Activated T-cell treated with anti-CD3 and anti-CD28 coated beads, Interleukin-2, amount 50 U/mL, for 72 hours (primary cell): Measurements from ENCODE around the gene LIPG. TPM values are rescaled to one million over a fixed set of nuclear protein-coding genes. Genes with fewer than 3 reads are reported as not detected.
"Not testable (repeated sequence)": the region's sequence is repeated elsewhere in the genome, so short reads cannot be mapped to it uniquely, and the experiment has no call there.

Source experiments
- ATAC-seq, 2 donors: fragments of 150-1000 bp; cut with Tn5 transposase; replicated peaks in 1 of 2; 2 replicates each; pipeline ENCODE4 v1.10.0; 2021; ENCODE audit warnings: moderate library complexity in 2 of 2, mild to moderate bottlenecking in 1 of 2
- DNase-seq, 2 donors: peaks; one replicate each; pipeline ENCODE4 v3.0.0; 2021 to 2022; ENCODE audit warnings: mixed read lengths in 1 of 2
- H3K27ac Mint-ChIP-seq: one replicate; pipeline ENCODE4 v1.8.0; 2022; ENCODE audit warnings: mild to moderate bottlenecking, moderate library complexity, mixed read lengths
- H3K27me3 Mint-ChIP-seq: one replicate; pipeline ENCODE4 v1.8.0; 2022; ENCODE audit warnings: low read depth, mixed read lengths
- H3K36me3 Mint-ChIP-seq, 2 donors: one replicate each; pipeline ENCODE4 v1.8.0; 2022; ENCODE audit warnings: mixed read lengths in 2 of 2, mild to moderate bottlenecking in 1 of 2; ENCODE audit not compliant: insufficient read depth in 2 of 2
- H3K4me1 Mint-ChIP-seq: one replicate; pipeline ENCODE4 v1.8.0; 2022; ENCODE audit warnings: low read depth, mixed read lengths
- H3K4me3 Mint-ChIP-seq, 2 donors: one replicate each; pipeline ENCODE4 v1.8.0; 2022; ENCODE audit warnings: mild to moderate bottlenecking in 2 of 2, mixed read lengths in 2 of 2, moderate library complexity in 2 of 2
- H3K9me3 Mint-ChIP-seq, 2 donors: one replicate each; pipeline ENCODE4 v1.8.0; 2022; ENCODE audit warnings: mixed read lengths in 2 of 2
- total RNA-seq, 2 donors: library from RNA; stranded (reverse); gene quantifications; one replicate each; pipeline ENCODE4 v1.2.3, GENCODE V29; 2022

The LIPG gene
- total RNA-seq, 2 donors from 2014 or later = 0.12 TPM; not detected in 1

DNA sequence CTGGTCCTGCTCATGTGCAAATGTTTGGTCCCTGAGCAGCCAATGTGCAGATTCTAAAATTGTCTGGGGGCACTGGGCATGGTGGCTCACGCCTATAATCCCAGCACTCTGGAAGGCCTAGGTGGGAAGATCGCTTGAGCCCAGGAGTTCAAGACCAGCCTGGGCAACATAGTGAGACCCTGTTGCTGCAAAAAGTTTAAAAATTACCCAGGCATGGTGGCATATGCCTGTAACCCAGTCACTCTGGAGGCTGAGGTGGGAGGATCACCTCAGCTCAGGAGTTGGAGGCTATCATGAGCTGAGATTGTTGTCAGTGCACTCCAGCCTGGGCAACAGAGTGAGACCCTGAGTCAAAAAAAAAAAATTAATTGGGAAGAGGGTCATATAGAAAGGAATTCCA is 5.1 kb downstream of the LIPG start:
- ATAC-seq = no peak
- Mint-ChIP-seq H3K4me3 (no peak overlapping the region), H3K27ac (no peak overlapping the region), H3K9me3 (no peaks in the 10 kb centered on the region), H3K36me3 (no peaks in the 10 kb centered on the region), H3K27me3 (peaks cover 55% of the 10 kb centered on the region), H3K4me1 (peaks cover 18% of the 10 kb centered on the region)
- DNase-seq = no peak

- H3K36me3 Mint-ChIP-seq = no peaks in the 10 kb centered on the region
- no peak overlapping the region for H3K4me3 Mint-ChIP-seq
- peaks cover 28% of the 10 kb centered on the region for H3K27me3 Mint-ChIP-seq
- ATAC-seq = no peak
- H3K4me1 Mint-ChIP-seq = no peaks in the 10 kb centered on the region
- H3K9me3 Mint-ChIP-seq = no peaks in the 10 kb centered on the region
- no peak overlapping the region for H3K27ac Mint-ChIP-seq
- no peak for DNase-seq
Observed at GRCh38 chr18:49569724-49570123, 7.9 kb downstream of the LIPG start.

- H3K4me1 Mint-ChIP-seq = no peaks in the 10 kb centered on the region
- ATAC-seq (no peak), DNase-seq (no peak)
- H3K27me3 Mint-ChIP-seq = peaks cover 16% of the 10 kb centered on the region
- H3K27ac Mint-ChIP-seq = no peak overlapping the region
- no peaks in the 10 kb centered on the region for H3K36me3 Mint-ChIP-seq
- H3K9me3 Mint-ChIP-seq = no peaks in the 10 kb centered on the region
- H3K4me3 Mint-ChIP-seq = no peak overlapping the region
Observed at GRCh38 chr18:49570836-49571235, 9.0 kb downstream of the LIPG start.

GRCh38 chr18:49572611-49573345 is 10.9 kb downstream of the LIPG start:
- no peaks in the 10 kb centered on the region for H3K9me3 Mint-ChIP-seq
- H3K36me3 Mint-ChIP-seq = no peaks in the 10 kb centered on the region
- no peaks in the 10 kb centered on the region for H3K4me1 Mint-ChIP-seq
- no peak for ATAC-seq
- H3K27ac Mint-ChIP-seq = no peak overlapping the region
- no peak overlapping the region for H3K4me3 Mint-ChIP-seq
- DNase-seq = no peak
- H3K27me3 Mint-ChIP-seq = no peaks in the 10 kb centered on the region

DNA sequence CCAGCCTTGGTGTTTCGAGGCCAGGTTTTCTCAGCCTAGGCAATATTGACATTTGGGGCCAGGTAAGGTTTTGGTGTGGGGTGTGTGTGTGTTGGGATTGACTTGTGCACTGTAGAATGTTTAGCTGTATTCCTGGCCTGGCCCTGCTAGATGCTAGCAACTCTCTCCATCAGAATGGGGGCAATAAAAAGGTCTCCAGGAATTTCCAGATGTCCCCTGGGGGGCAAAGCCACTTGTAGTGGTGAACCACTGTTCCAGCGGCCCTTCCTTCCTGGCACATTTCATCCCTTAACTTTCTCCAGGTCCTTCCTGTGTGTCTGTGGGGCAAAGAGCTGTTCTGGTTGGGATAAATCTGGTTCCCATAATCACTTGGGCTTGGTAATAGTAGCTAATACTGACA is 12.0 kb downstream of the LIPG start:
- no peak overlapping the region for H3K27ac Mint-ChIP-seq
- H3K27me3 Mint-ChIP-seq = no peaks in the 10 kb centered on the region
- H3K4me1 Mint-ChIP-seq = no peaks in the 10 kb centered on the region
- ATAC-seq (no peak), DNase-seq (no peak)
- no peaks in the 10 kb centered on the region for H3K36me3 Mint-ChIP-seq
- no peaks in the 10 kb centered on the region for H3K9me3 Mint-ChIP-seq
- H3K4me3 Mint-ChIP-seq = no peak overlapping the region

GRCh38 chr18:49579041-49579440 is 17.2 kb downstream of the LIPG start:
- not testable (repeated sequence) for H3K4me3 Mint-ChIP-seq, H3K36me3 Mint-ChIP-seq, ATAC-seq, DNase-seq, H3K4me1 Mint-ChIP-seq, H3K9me3 Mint-ChIP-seq, H3K27ac Mint-ChIP-seq
- peaks cover 36% of the 10 kb centered on the region for H3K27me3 Mint-ChIP-seq

GRCh38 chr18:49579583-49579982 is 17.7 kb downstream of the LIPG start:
- H3K4me3 Mint-ChIP-seq, H3K27ac Mint-ChIP-seq, H3K9me3 Mint-ChIP-seq, DNase-seq, H3K36me3 Mint-ChIP-seq, H3K4me1 Mint-ChIP-seq, ATAC-seq: not testable (repeated sequence)
- peaks cover 39% of the 10 kb centered on the region for H3K27me3 Mint-ChIP-seq

- H3K4me1 Mint-ChIP-seq = no peaks in the 10 kb centered on the region
- H3K9me3 Mint-ChIP-seq = no peaks in the 10 kb centered on the region
- H3K36me3 Mint-ChIP-seq = no peaks in the 10 kb centered on the region
- H3K4me3 Mint-ChIP-seq = no peak overlapping the region
- H3K27me3 Mint-ChIP-seq = peaks cover 39% of the 10 kb centered on the region
- DNase-seq (no peak), ATAC-seq (no peak)
- H3K27ac Mint-ChIP-seq = no peak overlapping the region
Observed at GRCh38 chr18:49580279-49580678, 18.4 kb downstream of the LIPG start.

DNA sequence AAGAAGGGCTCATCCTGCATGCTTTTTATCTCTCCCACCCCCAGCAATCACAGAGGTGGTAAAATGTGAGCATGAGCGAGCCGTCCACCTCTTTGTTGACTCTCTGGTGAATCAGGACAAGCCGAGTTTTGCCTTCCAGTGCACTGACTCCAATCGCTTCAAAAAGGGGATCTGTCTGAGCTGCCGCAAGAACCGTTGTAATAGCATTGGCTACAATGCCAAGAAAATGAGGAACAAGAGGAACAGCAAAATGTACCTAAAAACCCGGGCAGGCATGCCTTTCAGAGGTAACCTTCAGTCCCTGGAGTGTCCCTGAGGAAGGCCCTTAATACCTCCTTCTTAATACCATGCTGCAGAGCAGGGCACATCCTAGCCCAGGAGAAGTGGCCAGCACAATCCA is 19.5 kb downstream of the LIPG start:
- Mint-ChIP-seq H3K36me3 (no peaks in the 10 kb centered on the region), H3K4me3 (no peak overlapping the region), H3K9me3 (no peaks in the 10 kb centered on the region), H3K27ac (no peak overlapping the region), H3K27me3 (peaks cover 39% of the 10 kb centered on the region), H3K4me1 (no peaks in the 10 kb centered on the region)
- DNase-seq (no peak), ATAC-seq (no peak)

- Mint-ChIP-seq H3K27me3 (peaks cover 41% of the 10 kb centered on the region), H3K4me3 (no peak overlapping the region), H3K27ac (no peak overlapping the region)
Observed at GRCh38 chr18:49582579-49582978, 20.7 kb downstream of the LIPG start.

DNA sequence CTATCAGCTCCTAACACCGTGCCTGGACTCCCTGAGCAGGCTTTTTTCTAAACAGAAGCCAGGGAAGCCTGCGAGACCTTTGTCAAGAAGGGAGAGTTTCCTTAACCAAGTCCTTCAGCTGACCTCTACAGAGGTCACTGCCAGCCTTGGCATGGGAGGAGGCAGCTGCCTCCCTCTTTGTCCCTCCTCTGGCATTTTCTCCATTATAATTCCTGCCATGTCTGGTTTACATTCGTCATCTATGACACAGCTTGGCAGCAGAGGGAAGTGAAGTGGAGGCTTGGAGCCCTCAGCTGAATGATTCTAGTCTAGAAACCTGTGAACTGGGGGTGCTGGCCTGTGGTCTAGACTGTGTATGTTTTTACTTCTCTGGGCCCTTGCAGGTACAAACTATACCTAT is 22.5 kb downstream of the LIPG start:
- no peak overlapping the region for H3K27ac Mint-ChIP-seq
- no peak overlapping the region for H3K4me3 Mint-ChIP-seq
- H3K36me3 Mint-ChIP-seq = no peaks in the 10 kb centered on the region
- no peaks in the 10 kb centered on the region for H3K4me1 Mint-ChIP-seq
- DNase-seq (no peak), ATAC-seq (no peak)
- no peaks in the 10 kb centered on the region for H3K9me3 Mint-ChIP-seq
- peaks cover 44% of the 10 kb centered on the region for H3K27me3 Mint-ChIP-seq

More at GRCh38 chr18:49582579-49582978, 20.7 kb downstream of the LIPG start:
- Mint-ChIP-seq H3K9me3 (no peaks in the 10 kb centered on the region), H3K4me1 (no peaks in the 10 kb centered on the region), H3K36me3 (no peaks in the 10 kb centered on the region)
- DNase-seq = no peak
- no peak for ATAC-seq

DNA sequence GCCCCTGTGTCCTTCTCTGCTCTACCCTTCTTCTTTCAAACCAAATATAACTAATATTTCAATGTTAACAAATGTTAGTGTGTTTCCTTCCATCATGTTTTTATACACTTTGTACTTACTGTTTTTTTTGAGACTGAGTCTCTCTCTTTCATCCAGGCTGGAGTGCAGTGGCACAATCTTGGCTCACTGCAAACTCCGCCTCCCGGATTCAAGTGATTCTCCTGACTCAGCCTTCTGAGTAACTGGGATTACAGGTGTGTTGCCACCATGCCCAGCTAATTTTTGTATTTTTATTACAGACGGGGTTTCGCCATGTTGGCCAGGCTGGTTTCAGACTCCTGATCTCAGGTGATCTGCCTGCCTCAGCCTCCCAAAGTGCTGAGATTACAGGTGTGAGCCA is 23.1 kb downstream of the LIPG start:
- not testable (repeated sequence) for H3K9me3 Mint-ChIP-seq, ATAC-seq, H3K4me3 Mint-ChIP-seq, H3K36me3 Mint-ChIP-seq, H3K27ac Mint-ChIP-seq, DNase-seq, H3K4me1 Mint-ChIP-seq
- H3K27me3 Mint-ChIP-seq = peaks cover 38% of the 10 kb centered on the region

DNA sequence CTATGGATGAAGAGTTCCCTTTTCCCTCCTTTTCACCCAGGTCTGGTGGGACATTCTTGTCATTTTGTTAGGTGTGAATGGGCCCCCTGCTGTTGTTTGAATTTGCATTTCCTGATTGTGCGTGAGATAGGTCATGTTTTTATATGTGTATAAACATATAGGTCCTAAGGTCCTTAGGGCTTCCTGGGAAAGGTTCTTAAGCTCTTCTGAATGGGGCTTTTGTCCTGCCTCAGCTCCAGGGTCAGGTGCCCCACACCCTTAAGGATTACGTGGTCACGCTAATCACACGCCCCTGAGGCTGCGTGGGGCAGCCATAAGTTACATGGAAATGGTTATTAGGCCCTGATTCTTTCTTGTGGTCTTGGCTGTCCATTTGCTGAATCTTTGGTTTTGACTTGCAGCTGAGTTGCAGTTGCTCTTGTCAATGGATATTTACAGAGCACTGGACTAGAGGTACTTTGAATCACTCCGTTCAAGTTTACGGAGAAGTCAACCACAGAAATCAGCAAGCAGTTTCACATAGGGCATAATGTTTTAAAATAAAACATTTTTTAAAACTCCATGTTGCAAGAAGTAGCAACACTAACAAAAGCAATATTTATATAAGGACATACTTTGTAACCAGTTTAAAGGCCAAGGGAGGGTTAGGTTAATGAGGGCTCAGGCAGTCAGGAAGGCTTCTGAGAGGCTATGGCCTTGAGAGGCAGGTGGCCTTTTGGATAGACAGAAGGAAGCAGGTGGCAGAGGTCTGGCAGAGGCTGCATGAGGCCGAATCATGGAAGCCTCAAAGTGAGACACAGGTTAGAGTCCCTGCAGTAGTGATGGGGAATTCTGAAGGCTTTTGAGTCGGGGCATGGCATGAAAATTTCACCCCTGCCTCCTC is 24.2 kb downstream of the LIPG start:
- ATAC-seq = no peak
- Mint-ChIP-seq H3K27me3 (peaks cover 38% of the 10 kb centered on the region), H3K27ac (no peak overlapping the region)

More for the DNA sequence above, 24.2 kb downstream of the LIPG start:
- Mint-ChIP-seq H3K36me3 (no peaks in the 10 kb centered on the region), H3K4me3 (no peak overlapping the region), H3K9me3 (no peaks in the 10 kb centered on the region), H3K4me1 (no peaks in the 10 kb centered on the region)
- no peak for DNase-seq
